AG10803 (cell line): ENCODE results near the gene NSD1.
"Not testable (repeated sequence)": the region's sequence is repeated elsewhere in the genome, so short reads cannot be mapped to it uniquely, and the experiment has no call there.

Experiments
- DNase-seq: peaks from one replicate; pipeline ENCODE4 v3.0.0; 2010; ENCODE audit warnings: low read depth
- H3K4me3 ChIP-seq: 2 replicates; pipeline ENCODE4 v1.5.1; 2011; ENCODE audit warnings: mild to moderate bottlenecking, low read length, control low read depth
- TF ChIP-seq, protein P1 (sequence below): conservative IDR thresholded peaks from 2 replicates; pipeline ENCODE4 v1.5.1; 2011; ENCODE audit warnings: mild to moderate bottlenecking, low read length, control low read depth, inconsistent platforms

Gene NSD1

GRCh38 chr5:177142098-177142611, 8.6 kb downstream of the NSD1 start:
- no peak for DNase-seq
- TF ChIP-seq, protein P1, sequence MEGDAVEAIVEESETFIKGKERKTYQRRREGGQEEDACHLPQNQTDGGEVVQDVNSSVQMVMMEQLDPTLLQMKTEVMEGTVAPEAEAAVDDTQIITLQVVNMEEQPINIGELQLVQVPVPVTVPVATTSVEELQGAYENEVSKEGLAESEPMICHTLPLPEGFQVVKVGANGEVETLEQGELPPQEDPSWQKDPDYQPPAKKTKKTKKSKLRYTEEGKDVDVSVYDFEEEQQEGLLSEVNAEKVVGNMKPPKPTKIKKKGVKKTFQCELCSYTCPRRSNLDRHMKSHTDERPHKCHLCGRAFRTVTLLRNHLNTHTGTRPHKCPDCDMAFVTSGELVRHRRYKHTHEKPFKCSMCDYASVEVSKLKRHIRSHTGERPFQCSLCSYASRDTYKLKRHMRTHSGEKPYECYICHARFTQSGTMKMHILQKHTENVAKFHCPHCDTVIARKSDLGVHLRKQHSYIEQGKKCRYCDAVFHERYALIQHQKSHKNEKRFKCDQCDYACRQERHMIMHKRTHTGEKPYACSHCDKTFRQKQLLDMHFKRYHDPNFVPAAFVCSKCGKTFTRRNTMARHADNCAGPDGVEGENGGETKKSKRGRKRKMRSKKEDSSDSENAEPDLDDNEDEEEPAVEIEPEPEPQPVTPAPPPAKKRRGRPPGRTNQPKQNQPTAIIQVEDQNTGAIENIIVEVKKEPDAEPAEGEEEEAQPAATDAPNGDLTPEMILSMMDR: no peak
- H3K4me3 ChIP-seq: no peak overlapping the region

- TF ChIP-seq, protein P1: no peak
- H3K4me3 ChIP-seq: no peak overlapping the region
- DNase-seq: no peak
These were observed 9.2 kb downstream of the NSD1 start for GRCh38 chr5:177142778-177143177.

DNA sequence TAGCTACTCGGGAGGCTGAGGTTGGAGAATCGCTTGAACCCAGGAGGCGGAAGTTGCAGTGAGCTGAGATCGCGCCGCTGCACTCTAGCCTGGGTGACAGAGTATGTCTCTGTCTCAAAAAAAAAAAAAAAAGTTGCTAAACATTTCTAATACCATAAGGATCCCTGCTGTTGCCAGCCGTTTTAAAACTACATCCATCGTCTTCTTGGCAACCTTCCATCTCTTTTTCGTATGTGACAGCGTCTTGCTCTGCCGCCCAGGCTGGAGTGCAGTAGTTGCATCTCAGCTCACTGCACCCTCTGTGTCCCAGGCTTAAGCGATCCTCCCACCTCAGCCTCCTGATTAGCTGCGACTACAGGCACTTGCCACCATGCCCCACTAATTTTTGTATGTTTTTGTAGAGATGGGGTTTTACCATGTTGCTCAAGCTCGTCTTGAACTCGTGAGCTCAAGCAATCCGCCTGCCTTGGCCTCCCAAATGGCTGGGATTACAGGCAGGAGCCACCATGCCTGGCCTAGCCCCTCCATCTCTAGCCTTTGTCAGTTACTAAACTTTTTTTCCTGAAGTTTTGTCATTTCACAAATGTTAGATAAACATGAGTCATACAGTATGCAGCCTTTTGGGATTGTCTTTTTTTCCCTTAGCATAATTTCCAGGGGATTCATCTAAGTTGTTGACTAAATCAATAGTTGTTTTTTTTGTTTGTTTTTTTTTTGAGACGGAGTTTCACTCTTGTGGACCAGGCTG, 13.5 kb downstream of the NSD1 start:
- TF ChIP-seq, protein P1: no peak
- H3K4me3 ChIP-seq: no peak overlapping the region
- DNase-seq: peak; percentile 37

DNA sequence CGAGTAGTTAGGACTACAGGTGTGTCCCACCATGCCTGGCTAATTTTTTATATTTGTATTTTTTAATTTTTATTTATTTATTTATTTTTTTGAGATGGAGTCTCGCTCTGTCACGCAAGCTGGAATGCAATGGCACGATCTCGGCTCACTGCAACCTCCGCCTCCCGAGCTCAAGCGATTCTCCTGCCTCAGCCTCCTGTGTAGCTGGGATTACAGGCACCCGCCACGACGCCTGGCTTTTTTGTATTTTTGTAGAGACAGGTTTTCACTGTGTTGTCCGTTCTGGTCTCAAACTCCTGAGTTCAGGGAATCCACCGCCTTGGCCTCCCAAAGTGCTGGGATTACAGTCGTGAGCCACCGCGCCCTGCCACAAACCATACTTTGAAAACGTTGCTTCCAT, 16.5 kb downstream of the NSD1 start:
- not testable (repeated sequence) for DNase-seq, H3K4me3 ChIP-seq

- TF ChIP-seq, protein P1: no peak
- DNase-seq: peak; percentile 59
- H3K4me3 ChIP-seq: no peak overlapping the region
These were observed 20.6 kb downstream of the NSD1 start for GRCh38 chr5:177154003-177154643.

- TF ChIP-seq, protein P1: no peak
- no peak for DNase-seq
- no peak overlapping the region for H3K4me3 ChIP-seq
These were observed 28.8 kb downstream of the NSD1 start for GRCh38 chr5:177162379-177162778.

- DNase-seq: no peak
- no peak overlapping the region for H3K4me3 ChIP-seq
- TF ChIP-seq, protein P1: no peak
These were observed 29.9 kb downstream of the NSD1 start for GRCh38 chr5:177163500-177163899.
